ENCODE results near the gene DLAT.
"Not testable (repeated sequence)": the region's sequence is repeated elsewhere in the genome, so short reads cannot be mapped to it uniquely, and the experiment has no call there.

The DLAT gene

DNA sequence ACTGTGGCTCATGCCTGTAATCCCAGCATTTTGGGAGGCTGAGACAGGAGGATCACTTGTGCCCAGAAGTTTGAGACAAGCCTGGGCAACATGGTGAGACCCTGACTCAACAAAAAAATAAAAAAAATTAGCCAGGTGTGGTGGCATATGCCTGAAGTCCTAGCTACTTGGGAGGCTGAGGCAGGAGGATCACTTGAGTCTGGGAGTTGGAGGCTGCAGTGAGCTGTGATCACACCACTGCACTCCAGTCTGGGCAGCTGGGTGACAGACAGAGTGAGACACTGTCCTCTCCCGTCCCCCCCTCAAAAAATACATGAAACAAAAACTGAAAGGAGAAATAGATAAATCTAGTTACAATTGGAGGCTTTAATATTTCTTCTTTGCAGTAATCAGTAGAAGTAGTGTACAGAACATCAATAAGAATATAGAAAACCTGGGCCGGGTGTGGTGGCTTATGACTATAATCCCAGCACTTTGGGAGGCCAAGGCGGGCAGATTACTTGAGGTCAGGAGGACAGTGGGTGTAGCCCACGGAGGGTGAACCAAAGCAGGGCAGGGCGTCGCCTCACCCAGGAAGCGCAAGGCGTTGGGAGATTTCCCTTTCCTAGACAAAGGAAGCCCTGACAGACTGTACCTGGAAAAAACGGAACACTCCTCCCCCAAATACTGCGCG, 19.6 kb upstream of the DLAT start:
- DNase-seq (ENCODE audit: low read depth in 3 of 3): no peak

DNA sequence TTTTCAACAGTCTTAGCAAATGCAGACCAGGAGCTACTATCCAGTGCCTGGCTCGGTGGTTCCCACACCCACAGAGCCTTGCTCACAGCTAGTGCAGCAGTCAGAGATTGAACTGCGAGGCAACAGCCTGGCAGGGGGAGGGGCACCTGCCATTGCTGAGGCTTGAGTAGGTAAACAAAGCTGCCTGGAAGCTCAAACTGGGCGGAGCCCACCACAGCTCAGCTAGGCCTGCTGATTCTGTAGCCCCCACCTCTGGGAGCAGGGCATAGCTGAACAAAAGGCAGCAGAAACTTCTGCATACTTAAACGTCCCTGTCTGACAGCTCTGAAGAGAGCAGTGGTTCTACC, 19.1 kb upstream of the DLAT start:
- DNase-seq (ENCODE audit: low read depth in 3 of 3): not testable (repeated sequence)

DNA sequence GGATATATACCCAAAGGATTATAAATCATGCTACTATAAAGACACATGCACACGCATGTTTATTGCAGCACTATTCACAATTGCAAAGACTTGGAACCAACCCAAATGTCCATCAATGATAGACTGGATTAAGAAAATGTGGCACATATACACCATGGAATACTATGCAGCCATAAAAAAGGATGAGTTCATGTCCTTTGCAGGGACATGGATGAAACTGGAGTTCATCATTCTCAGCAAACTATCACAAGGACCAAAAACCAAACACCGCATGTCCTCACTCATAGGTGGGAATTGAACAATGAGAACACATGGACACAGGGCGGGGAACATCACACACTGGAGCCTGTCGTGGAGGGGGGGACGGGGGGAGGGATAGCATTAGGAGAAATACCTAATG, 13.8 kb upstream of the DLAT start:
- not testable (repeated sequence) for DNase-seq (ENCODE audit: low read depth in 3 of 3)

DNA sequence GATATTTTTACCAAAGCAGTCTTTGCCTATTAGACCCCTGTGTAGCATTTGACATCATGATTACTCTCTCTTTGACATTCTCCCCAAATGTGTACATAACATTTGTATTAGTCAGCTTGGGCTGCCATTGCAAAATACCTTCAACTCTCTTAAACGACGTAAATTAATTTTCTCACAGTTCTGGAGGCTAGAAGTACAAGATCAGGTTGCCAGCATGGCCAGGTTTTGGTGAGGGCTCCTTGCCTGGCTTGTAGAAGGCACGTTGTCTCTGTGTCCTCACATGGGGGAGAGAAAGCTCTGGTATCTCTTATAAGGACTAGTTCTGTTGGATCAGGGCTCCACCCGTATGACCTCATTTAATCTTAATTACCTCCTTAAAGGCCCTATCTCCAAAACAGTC, 12.3 kb upstream of the DLAT start:
- no peak for DNase-seq (ENCODE audit: low read depth in 3 of 3)

DNA sequence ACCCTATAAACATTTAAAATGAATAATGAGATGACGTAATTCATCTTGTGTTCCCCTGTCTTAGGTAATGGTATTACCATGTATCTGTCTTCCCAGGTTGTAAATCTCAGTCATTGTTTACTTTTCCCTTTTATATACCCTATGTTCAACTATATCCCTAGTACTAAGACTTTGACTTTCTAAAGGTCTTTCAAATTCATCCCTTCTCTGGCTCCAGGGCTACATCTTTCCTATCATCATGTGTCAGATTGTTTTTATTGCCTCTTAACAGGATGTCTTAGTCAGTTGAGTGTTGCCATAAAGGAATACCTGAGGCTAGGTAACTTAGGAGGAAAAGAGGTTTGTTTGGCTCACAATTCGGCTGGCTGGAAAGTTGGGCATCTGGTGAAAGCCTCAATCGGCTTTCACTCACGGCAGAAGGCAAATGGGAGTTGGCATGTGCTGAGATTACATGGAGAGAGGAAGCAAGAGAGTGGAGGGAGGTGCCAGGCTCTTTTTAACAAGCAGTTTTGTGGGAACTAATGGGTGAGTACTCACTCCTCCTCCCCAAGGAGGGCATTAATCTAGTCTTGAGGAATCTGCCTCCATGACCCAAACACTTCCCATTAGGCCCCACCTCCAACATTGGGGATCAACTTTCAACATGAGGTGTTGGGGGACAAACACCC, 11.6 kb upstream of the DLAT start:
- no peak for DNase-seq (ENCODE audit: low read depth in 3 of 3)

DNA sequence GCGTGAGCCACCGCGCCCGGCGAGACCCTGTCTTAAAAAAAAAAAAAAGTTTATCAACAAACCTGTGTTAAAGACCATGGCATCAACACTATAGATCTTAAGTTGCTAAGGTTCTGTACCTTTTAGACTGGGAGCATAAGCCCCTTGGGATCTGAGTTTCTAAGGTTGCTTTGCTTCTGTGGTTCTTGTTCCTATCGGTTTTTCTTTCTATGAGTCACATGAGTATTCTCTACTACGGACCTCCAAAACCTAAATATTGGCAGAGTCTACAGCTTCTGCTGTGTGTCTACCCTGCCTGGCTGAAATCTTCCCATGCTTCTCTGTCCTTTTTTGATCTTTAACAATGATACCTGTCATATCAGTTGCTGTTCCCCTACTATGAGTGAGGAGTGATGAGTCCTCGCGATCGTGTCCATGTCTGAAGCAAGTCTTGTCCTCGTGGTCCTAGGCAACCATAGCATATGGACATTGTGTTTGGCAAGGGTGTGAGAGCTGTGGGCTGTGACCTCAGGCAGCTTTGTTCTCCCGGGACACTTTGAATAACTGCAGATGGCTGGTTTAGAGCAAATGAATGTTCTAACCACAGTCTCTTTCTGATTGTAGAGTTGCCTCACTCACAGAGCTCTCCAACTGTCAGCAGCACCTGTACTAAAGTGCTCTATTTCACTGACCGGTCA, 9.0 kb upstream of the DLAT start:
- no peak for DNase-seq (ENCODE audit: low read depth in 3 of 3)

DNA sequence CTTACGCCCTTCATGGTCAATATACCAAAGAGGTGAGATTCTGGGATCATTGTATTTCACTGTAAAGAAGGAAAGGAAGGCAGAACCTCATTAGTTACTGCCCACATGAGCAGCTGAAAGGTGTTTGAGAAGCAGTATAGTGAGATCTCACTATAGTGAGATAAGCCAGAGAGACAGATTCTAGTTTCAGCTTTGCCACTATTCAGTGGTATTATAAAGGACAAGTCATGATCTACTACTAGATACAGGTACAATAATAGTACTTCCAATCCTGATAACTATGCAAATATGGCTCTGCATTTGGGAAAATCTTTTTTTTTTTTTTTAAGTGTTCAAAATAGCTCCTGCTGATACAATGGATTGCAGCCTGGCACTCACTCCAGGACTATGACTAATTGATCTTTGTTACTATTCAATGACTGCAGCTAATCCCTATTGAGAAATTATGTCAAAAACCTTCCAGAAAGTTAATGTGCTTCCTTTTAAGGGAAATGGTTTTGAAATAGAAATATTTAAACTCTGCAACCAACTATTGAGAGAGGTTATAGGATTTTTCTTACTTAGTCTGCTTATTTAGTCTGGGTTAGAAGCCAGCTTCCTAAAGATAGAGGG, 8.3 kb upstream of the DLAT start:
- no peak for DNase-seq (ENCODE audit: low read depth in 3 of 3)

DNA sequence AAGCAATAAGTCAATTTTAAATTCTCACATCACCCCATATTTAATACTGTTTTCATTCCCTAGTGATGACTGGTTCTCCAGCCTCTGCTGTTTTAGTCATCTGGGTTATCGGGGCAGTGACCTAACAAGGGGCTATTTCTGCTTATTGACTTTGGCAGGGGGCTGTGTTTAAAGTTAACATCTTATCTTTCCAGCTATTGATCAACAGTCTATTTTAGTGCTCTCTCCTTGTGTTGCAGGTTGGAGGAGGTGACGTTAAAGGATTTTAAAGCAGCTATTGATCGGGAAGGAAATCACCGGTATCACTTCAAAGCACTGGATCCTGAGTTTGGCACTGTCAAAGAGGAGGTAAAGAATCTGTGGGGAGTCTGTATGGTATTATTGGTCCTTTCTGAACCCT, 7.7 kb upstream of the DLAT start:
- no peak for DNase-seq (ENCODE audit: low read depth in 3 of 3)

DNA sequence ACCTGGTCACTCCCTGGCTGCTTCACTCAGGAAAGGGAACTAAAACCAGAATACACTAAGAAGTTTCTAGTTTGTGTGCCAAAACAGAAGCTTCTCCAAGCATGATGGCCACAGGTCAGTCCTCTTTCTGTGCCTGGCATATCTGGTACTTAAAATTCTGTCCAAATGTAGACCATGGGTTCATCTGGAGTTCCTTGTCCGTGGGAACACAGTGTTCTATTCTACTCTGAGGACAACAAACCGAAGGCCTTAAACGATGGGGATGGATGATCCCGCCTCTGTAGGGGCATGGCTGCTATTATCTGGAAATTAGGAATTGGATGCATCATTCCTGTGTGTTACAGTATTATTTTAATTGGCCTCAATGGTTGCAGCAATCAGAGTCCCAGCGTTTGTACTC, 6.1 kb upstream of the DLAT start:
- no peak for DNase-seq (ENCODE audit: low read depth in 3 of 3)

DNA sequence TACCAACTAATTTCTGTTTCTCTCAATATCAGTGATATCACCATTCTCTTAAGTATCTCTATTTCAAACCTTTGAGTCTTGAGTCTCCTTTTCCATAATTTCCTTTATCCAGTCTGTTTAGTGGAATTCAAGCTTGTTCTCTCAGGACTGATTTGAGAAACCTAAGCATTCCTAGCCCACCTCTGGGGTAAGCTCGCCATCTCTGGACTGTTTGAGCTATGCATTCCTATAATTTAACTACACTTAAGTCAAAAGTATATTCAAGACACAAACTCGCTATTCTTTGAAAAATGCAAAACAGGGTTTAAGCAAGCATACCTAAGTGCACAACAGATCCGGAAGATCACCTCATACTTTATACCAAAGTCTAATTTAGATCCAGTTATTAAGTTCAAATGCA, 2.1 kb upstream of the DLAT start:
- DNase-seq (ENCODE audit: low read depth in 3 of 3): no peak

DNA sequence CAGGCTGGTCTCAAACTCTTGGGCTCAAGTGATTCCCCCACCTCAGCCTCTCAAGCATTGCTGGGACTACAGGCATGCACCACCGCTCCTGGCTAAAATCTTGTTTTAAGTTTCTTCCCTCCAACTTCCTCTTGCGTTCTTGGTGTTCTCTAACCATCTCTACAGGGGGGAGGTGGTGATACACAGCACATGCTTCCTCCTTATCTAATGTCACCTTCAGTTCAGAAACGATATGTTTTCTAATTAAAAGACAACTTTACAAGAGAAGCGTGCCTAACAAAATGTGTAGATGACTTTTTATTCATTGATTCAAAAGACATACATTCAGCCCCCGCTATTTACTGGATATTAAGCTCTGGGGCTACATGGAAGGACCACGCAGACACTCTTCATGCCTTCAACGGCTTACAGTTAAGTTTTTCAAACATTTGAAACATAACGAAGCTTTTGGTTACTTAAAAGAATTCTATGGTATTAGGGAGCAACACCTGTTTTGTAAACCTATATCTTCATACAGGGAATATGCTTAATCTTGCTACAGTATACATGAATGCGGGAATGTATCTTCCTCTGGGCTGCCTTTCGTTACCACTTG, 933 bp upstream of the DLAT start:
- no peak for DNase-seq (ENCODE audit: low read depth in 3 of 3)

DNA sequence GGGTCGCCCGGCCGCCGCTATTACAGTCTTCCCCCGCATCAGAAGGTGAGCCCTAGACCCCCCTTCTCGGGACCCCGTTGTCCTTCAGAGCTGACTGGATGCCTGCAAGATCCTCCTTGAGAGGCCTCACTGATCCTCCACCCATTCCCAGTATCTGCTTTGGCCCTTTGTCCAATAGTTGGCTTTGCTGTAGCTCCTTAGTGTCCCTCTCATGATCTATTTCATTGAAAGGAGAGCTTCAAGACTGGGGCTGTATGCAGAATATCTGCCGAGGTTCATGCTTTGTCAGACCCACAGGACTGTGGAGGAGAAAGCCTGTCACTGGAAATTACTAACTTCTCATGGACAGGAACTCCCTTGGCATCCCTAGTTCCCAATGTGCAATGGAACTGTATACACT, 499 bp downstream of the DLAT start:
- DNase-seq (ENCODE audit: low read depth in 3 of 3): no peak

DNA sequence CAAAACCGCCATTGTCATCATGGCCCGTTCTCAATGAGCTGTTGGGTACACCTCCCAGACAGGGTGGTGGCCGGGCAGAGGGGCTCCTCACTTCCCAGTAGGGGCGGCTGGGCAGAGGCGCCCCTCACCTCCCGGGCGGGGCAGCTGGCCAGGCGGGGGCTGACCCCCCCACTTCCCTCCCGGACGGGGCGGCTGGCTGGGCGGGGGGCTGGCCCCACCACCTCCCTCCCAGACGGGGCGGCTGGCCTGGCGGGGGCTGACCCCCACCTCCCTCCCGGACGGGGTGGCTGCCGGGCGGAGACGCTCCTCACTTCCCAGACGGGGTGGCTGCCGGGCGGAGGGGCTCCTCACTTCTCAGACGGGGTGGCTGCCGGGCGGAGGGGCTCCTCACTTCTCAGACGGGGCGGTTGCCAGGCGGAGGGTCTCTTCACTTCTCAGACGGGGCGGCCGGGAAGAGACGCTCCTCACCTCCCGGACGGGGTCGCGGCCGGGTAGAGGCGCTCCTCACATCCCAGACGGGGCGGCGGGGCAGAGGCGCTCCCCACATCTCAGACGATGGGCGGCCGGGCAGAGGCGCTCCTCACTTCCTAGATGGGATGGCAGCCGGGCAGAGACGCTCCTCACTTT, 1.7 kb downstream of the DLAT start:
- not testable (repeated sequence) for DNase-seq (ENCODE audit: low read depth in 3 of 3)

DNA sequence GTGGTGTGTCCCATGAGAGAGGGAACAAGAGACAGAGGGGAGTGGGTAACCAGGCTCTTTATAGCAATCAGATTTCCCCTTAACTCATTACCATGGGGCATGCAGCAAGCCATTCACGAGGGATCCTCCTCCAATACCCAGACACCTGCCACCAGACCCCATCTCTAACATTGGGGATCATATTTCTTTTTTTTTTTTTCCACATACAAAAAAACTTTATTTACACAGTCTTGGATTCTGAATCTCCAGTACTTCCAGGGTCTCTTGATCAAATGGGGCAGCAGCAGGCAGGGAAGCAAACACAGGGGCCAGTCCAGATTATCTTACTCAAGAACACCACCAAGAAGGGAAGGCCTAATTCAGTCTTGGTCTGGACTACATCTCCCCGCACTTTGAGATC, 4.3 kb downstream of the DLAT start:
- DNase-seq (ENCODE audit: low read depth in 3 of 3): no peak

DNA sequence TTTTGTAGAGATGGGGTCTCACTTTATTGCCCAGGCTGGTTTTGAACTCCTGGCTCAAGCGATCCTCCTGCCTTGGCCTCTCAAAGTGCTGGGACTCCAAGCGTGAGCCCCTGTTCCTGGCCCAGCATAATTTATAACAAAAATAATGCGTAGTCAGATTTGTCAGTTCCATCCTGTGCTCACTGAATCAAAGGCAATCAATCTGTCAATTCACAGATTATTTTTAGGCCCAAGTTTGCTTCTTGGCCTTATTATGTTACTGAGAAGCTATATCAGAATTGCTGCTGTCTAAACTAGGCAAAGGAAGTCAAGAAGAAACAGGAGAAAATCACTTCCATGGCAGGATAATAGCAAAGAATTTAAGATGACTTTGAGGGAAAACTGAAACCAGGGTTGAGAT, 8.7 kb downstream of the DLAT start:
- no peak for DNase-seq (ENCODE audit: low read depth in 3 of 3)

DNA sequence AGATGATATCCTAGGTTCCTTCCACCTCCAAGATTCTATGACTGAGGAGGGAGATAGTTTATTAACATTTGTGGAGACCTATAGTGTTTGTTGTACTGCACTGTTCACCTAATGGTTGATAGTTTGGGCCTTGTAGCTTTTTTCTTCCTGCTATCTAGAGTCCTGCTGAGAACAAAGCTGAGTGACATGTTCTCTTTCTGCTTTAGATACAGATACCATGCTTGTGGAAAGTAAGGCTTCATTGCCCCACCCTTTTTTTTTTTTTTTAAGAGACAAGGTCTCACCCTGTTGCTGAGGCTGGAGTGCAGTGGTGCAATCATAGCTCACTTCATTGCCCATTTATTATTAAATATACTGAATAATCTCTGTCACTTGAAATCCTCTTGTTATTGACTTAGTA, 12.3 kb downstream of the DLAT start:
- DNase-seq (ENCODE audit: low read depth in 3 of 3): no peak

DNA sequence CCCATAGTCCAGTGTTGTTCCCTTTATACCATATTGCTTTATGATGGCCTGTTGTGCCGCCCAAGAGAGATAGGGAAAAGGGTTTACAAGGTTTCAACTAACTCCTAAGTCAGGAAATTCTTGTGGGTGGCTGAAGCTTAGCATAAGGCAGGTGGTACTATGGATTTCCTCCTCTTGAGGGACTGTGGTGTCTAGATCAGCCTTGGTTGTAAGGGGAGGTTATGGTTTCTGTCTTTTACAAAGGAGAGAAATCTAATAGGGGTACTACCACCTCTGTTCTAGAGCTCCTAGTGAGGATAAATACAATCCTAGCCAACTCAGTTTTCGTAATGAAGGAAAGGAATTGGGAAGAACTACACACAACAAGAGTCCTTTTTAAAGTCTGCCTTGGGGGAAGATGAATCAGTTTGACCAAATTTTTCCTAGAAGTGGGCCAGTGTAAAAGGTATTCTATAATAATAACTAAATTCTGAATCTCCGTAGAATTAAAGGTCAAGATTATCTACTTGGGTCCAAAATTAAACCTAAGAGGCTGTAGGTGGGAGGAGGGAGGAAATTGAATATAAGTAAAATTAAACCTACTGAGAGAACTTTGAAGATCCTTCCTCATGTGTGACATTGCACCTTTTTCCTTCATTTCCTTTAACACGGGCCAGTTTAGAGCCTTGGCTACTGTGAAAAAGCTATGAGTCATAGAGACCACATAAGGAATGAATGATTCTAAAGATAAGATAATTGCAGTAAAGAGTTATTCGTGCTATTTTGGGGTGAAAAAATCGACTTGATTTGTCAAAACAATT, 17.2 kb downstream of the DLAT start:
- no peak for DNase-seq (ENCODE audit: low read depth in 3 of 3)

DNA sequence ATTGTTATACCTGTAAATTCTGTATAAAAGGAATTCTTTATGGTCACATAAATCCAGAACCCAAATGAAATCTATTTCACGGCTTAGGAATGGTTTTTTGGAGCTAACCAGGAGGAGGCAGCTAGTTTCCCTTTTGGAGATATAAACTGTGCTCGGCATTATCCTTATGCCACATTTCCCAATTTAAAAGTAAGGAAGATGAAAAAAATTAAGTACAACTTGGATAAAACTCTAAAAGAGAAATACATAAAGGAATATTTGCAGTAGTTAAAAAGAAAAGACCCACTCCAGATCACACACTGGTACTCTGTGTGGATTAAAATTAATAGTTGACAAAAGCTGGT, 17.7 kb downstream of the DLAT start:
- DNase-seq (ENCODE audit: low read depth in 3 of 3): no peak

DNA sequence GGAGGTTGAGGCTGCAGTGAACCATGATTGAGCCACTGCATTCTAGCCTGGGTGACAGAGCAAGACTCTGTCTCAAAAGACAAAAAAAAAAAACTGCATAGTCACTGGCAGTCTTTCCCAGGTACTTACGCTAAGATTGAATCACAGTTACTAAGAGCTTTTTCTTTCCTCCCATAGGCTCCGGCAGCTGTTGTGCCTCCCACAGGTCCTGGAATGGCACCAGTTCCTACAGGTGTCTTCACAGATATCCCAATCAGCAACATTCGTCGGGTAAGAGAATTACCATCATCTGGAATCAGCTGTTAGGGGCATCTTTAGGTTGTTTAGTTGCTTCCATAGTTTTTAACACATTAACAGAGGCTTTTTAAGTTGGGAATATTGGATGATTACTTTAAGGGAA, 19.8 kb downstream of the DLAT start:
- no peak for DNase-seq (ENCODE audit: low read depth in 3 of 3)

DNA sequence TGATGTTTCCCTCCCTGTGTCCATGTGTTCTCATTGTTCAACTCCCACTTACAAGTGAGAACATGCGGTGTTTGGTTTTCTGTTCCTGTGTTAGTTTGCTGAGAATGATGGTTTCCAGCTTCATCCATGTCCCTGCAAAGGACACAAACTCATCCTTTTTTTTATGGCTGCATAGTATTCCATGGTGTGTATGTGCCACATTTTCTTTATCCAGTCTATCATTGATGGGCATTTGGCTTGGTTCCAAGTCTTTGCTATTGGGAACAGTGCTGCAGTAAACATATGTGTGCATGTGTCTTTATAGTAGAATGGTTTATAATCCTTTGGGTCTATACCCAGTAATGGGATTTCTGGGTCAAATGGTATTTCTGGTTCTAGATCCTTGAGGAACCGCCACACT, 21.4 kb downstream of the DLAT start:
- not testable (repeated sequence) for DNase-seq (ENCODE audit: low read depth in 3 of 3)

DNA sequence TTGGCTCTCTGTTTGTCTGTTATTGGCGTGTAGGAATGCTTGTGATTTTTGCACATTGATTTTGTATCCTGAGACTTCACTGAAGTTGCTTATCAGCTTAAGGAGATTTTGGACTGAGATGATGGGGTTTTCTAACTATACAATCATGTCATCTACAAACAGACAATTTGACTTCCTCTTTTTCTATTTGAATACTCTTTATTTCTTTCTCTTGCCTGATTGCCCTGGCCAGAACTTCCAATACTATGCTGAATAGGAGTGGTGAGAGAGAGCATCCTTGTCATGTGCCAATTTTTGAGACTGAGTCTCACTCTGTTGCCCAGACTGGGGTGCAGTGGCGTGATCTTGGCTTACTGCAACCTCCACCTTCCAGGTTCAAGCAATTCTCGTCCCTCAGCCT, 23.0 kb downstream of the DLAT start:
- DNase-seq (ENCODE audit: low read depth in 3 of 3): not testable (repeated sequence)
